Spinal cord (tissue), 4 donors: ENCODE data around the gene FIGNL1. TPM values are rescaled to one million over a fixed set of nuclear protein-coding genes. Genes with fewer than 3 reads are reported as not detected.

Experiments used
- polyA plus RNA-seq, 2 donors: library from polyadenylated mRNA; unstranded; fragments of 120-200 nt; gene quantifications; one replicate each; pipeline ENCODE4 v1.2.1, GENCODE V29; 2013; ENCODE audit not compliant: insufficient read length in 2 of 2
- small RNA-seq: library from RNA; depleted of rRNA; stranded (forward); fragments of <200 nt; gene quantifications from one replicate; pipeline ENCODE3, GENCODE V24; 2014; ENCODE audit warnings: low replicate concordance
- total RNA-seq, 2 donors: library from RNA; depleted of rRNA in 1 of 2; stranded (reverse); fragments of 120-200 nt in 1 of 2; fragments of >200 nt in 1 of 2; gene quantifications; one replicate each; pipeline versions ENCODE4 v1.2.3 to v1.2.4, GENCODE V29; 2013 to 2014

The FIGNL1 gene
- total and polyA plus RNA-seq, 4 donors, result 18.5 to 28.7 (median 21.0) TPM

Small RNAs within 50 kb of the gene (small RNA-seq; reads per million reads assigned to genes)
- gene RNU6-1091P, result not detected

Other genes with a start within 250 kb of the FIGNL1 start
- gene IKZF1, start 145.6 kb downstream of the FIGNL1 start, total RNA-seq, result 1 to 10 TPM; 4.0 to 9.0 TPM
- 1 to 10 TPM; 2.9 to 5.3 TPM for gene IKZF1, start 145.6 kb downstream of the FIGNL1 start, polyA plus RNA-seq
- 1 to 10 TPM; 2.3 to 2.5 TPM for gene DDC, start 115.1 kb upstream of the FIGNL1 start, total RNA-seq
- 1 to 10 TPM; 1.6 to 1.9 TPM for gene DDC, start 115.1 kb upstream of the FIGNL1 start, polyA plus RNA-seq